Activated T-cell treated with anti-CD3 and anti-CD28 coated beads, Interleukin-2, amount 50 U/mL, for 24 hours (primary cell): Measurements from ENCODE around the gene IGFN1.

Experiments
- DNase-seq: peaks from one replicate; pipeline ENCODE4 v3.0.0-alpha.2; 2020
- H3K27ac Mint-ChIP-seq: 2 replicates; pipeline ENCODE4 v1.8.0; 2020; ENCODE audit warnings: mild to moderate bottlenecking, mixed read lengths
- H3K27me3 Mint-ChIP-seq: 2 replicates; pipeline ENCODE4 v1.8.0; 2020; ENCODE audit warnings: mixed read lengths
- H3K36me3 Mint-ChIP-seq: 2 replicates; pipeline ENCODE4 v1.8.0; 2020; ENCODE audit warnings: low read depth, mixed read lengths
- H3K4me1 Mint-ChIP-seq: 2 replicates; pipeline ENCODE4 v1.8.0; 2020; ENCODE audit warnings: low read depth, mixed read lengths
- H3K4me3 Mint-ChIP-seq: 2 replicates; pipeline ENCODE4 v1.8.0; 2020; ENCODE audit warnings: mild to moderate bottlenecking, moderate library complexity, mixed read lengths
- H3K9me3 Mint-ChIP-seq: 2 replicates; pipeline ENCODE4 v1.8.0; 2020; ENCODE audit warnings: mixed read lengths

IGFN1 gene

GRCh38 chr1:201185123-201185453 lies 5.5 kb upstream of the IGFN1 start:
- H3K27me3 Mint-ChIP-seq = peaks cover 52% of the 10 kb centered on the region
- no peak overlapping the region for H3K27ac Mint-ChIP-seq

GRCh38 chr1:201185527-201186128 lies 5.0 kb upstream of the IGFN1 start:
- no peak for DNase-seq
- Mint-ChIP-seq H3K9me3 (no peaks in the 10 kb centered on the region), H3K36me3 (no peaks in the 10 kb centered on the region), H3K4me1 (peaks cover 2% of the 10 kb centered on the region), H3K27ac (no peak overlapping the region), H3K4me3 (no peak overlapping the region), H3K27me3 (peaks cover 52% of the 10 kb centered on the region)

More at GRCh38 chr1:201185123-201185453, 5.5 kb upstream of the IGFN1 start:
- no peak for DNase-seq
- H3K4me1 Mint-ChIP-seq = peaks cover 2% of the 10 kb centered on the region
- no peak overlapping the region for H3K4me3 Mint-ChIP-seq
- H3K9me3 Mint-ChIP-seq = no peaks in the 10 kb centered on the region
- no peaks in the 10 kb centered on the region for H3K36me3 Mint-ChIP-seq

GRCh38 chr1:201186192-201186591 lies 4.4 kb upstream of the IGFN1 start:
- no peak overlapping the region for H3K4me3 Mint-ChIP-seq
- no peaks in the 10 kb centered on the region for H3K36me3 Mint-ChIP-seq
- no peak overlapping the region for H3K27ac Mint-ChIP-seq
- H3K27me3 Mint-ChIP-seq = peaks cover 51% of the 10 kb centered on the region
- H3K4me1 Mint-ChIP-seq = peaks cover 4% of the 10 kb centered on the region
- no peak for DNase-seq
- no peaks in the 10 kb centered on the region for H3K9me3 Mint-ChIP-seq

- Mint-ChIP-seq H3K27me3 (peaks cover 42% of the 10 kb centered on the region), H3K9me3 (no peaks in the 10 kb centered on the region), H3K4me3 (no peak overlapping the region), H3K4me1 (peaks cover 12% of the 10 kb centered on the region), H3K36me3 (no peaks in the 10 kb centered on the region), H3K27ac (no peak overlapping the region)
- DNase-seq = no peak
Observed at GRCh38 chr1:201189085-201189484, 1.5 kb upstream of the IGFN1 start.

- DNase-seq = no peak
- Mint-ChIP-seq H3K27me3 (peaks cover 34% of the 10 kb centered on the region), H3K4me3 (no peak overlapping the region), H3K27ac (no peak overlapping the region), H3K36me3 (no peaks in the 10 kb centered on the region), H3K4me1 (peaks cover 10% of the 10 kb centered on the region), H3K9me3 (no peaks in the 10 kb centered on the region)
Observed at GRCh38 chr1:201190005-201190404, 619 bp upstream of the IGFN1 start.

GRCh38 chr1:201191653-201192260 lies 1.1 kb downstream of the IGFN1 start:
- H3K27ac Mint-ChIP-seq = no peak overlapping the region
- peak; percentile 42 for DNase-seq
- no peaks in the 10 kb centered on the region for H3K9me3 Mint-ChIP-seq
- no peaks in the 10 kb centered on the region for H3K36me3 Mint-ChIP-seq
- H3K4me1 Mint-ChIP-seq = peaks cover 10% of the 10 kb centered on the region
- H3K27me3 Mint-ChIP-seq = peaks cover 34% of the 10 kb centered on the region
- no peak overlapping the region for H3K4me3 Mint-ChIP-seq

- Mint-ChIP-seq H3K27me3 (peaks cover 32% of the 10 kb centered on the region), H3K4me1 (peaks cover 10% of the 10 kb centered on the region), H3K36me3 (no peaks in the 10 kb centered on the region), H3K4me3 (no peak overlapping the region), H3K27ac (no peak overlapping the region), H3K9me3 (no peaks in the 10 kb centered on the region)
- no peak for DNase-seq
Observed at GRCh38 chr1:201192261-201192788, 1.7 kb downstream of the IGFN1 start.

- Mint-ChIP-seq H3K36me3 (no peaks in the 10 kb centered on the region), H3K27ac (no peak overlapping the region), H3K4me3 (no peak overlapping the region), H3K4me1 (peaks cover 10% of the 10 kb centered on the region), H3K27me3 (peaks cover 26% of the 10 kb centered on the region), H3K9me3 (no peaks in the 10 kb centered on the region)
- no peak for DNase-seq
Observed at GRCh38 chr1:201194046-201194445, 3.4 kb downstream of the IGFN1 start.

- Mint-ChIP-seq H3K27ac (no peak overlapping the region), H3K36me3 (no peaks in the 10 kb centered on the region), H3K9me3 (no peaks in the 10 kb centered on the region), H3K27me3 (no peaks in the 10 kb centered on the region), H3K4me1 (no peaks in the 10 kb centered on the region), H3K4me3 (no peak overlapping the region)
- DNase-seq = no peak
Observed at GRCh38 chr1:201198598-201198997, 8.0 kb downstream of the IGFN1 start.

- Mint-ChIP-seq H3K9me3 (no peaks in the 10 kb centered on the region), H3K4me3 (no peak overlapping the region), H3K27ac (no peak overlapping the region), H3K27me3 (peaks cover 3% of the 10 kb centered on the region), H3K36me3 (no peaks in the 10 kb centered on the region), H3K4me1 (no peaks in the 10 kb centered on the region)
- no peak for DNase-seq
Observed at GRCh38 chr1:201205036-201205435, 14.4 kb downstream of the IGFN1 start.

- Mint-ChIP-seq H3K9me3 (no peaks in the 10 kb centered on the region), H3K4me3 (no peak overlapping the region), H3K27ac (no peak overlapping the region), H3K27me3 (peaks cover 8% of the 10 kb centered on the region), H3K36me3 (no peaks in the 10 kb centered on the region), H3K4me1 (no peaks in the 10 kb centered on the region)
- no peak for DNase-seq
Observed at GRCh38 chr1:201206176-201206575, 15.6 kb downstream of the IGFN1 start.

- H3K36me3 Mint-ChIP-seq = no peaks in the 10 kb centered on the region
- no peaks in the 10 kb centered on the region for H3K4me1 Mint-ChIP-seq
- H3K27ac Mint-ChIP-seq = no peak overlapping the region
- no peaks in the 10 kb centered on the region for H3K9me3 Mint-ChIP-seq
- no peak for DNase-seq
- H3K27me3 Mint-ChIP-seq = peaks cover 17% of the 10 kb centered on the region
- H3K4me3 Mint-ChIP-seq = no peak overlapping the region
Observed at GRCh38 chr1:201207046-201207445, 16.4 kb downstream of the IGFN1 start.

GRCh38 chr1:201208236-201208635 lies 17.6 kb downstream of the IGFN1 start:
- no peak for DNase-seq
- Mint-ChIP-seq H3K4me3 (no peak overlapping the region), H3K36me3 (no peaks in the 10 kb centered on the region), H3K27ac (no peak overlapping the region), H3K4me1 (no peaks in the 10 kb centered on the region), H3K9me3 (no peaks in the 10 kb centered on the region), H3K27me3 (peaks cover 17% of the 10 kb centered on the region)

- Mint-ChIP-seq H3K9me3 (no peaks in the 10 kb centered on the region), H3K27ac (no peak overlapping the region), H3K27me3 (peaks cover 17% of the 10 kb centered on the region), H3K4me1 (no peaks in the 10 kb centered on the region), H3K36me3 (no peaks in the 10 kb centered on the region), H3K4me3 (no peak overlapping the region)
- DNase-seq = peak; percentile 20
Observed at GRCh38 chr1:201212056-201212455, 21.4 kb downstream of the IGFN1 start.

GRCh38 chr1:201212461-201213055 lies 21.9 kb downstream of the IGFN1 start:
- H3K27ac Mint-ChIP-seq = no peak overlapping the region
- no peaks in the 10 kb centered on the region for H3K9me3 Mint-ChIP-seq
- DNase-seq = peak; percentile 6
- peaks cover 17% of the 10 kb centered on the region for H3K27me3 Mint-ChIP-seq
- no peak overlapping the region for H3K4me3 Mint-ChIP-seq
- no peaks in the 10 kb centered on the region for H3K36me3 Mint-ChIP-seq
- H3K4me1 Mint-ChIP-seq = no peaks in the 10 kb centered on the region
